A549 (cell line): ENCODE data around the gene STOM. TPM values are rescaled to one million over a fixed set of nuclear protein-coding genes. Genes with fewer than 3 reads are reported as not detected.
A peak's percentile ranks its signal among the peaks of the same experiment; 100 is the strongest.
"Not testable (repeated sequence)": the region's sequence is repeated elsewhere in the genome, so short reads cannot be mapped to it uniquely, and the experiment has no call there.

Experiments
- ATAC-seq, 2 experiments: fragments of 200-7000 bp in 1 of 2; fragments of >200 bp in 1 of 2; cut with Nextera tagmentation in 1 of 2; cut with Tn5 transposase in 1 of 2; 3 replicates each; pipeline versions ENCODE4 v1.8.0 to v1.9.1; 2018 to 2020; ENCODE audit warnings: mild to moderate bottlenecking in 1 of 2, moderate library complexity in 1 of 2
- CTCF ChIA-PET: fragments of 300-600 bp; sonication (Branson Sonifier 250); formaldehyde crosslinking; extraction: SDS; loops from one replicate; lab custom pipeline; 2021; ENCODE audit warnings: antibody characterized with exemption, inconsistent platforms; lab: Yijun Ruan, JAX
- POLR2A ChIA-PET: fragments of 350-600 bp; formaldehyde crosslinking; extraction: SDS; loops from one replicate; lab custom pipeline; 2021; ENCODE audit warnings: antibody characterized with exemption, inconsistent platforms; lab: Yijun Ruan, JAX
- DNase-seq, 2 experiments: peaks; one replicate each; pipeline versions ENCODE4 v3.0.0 to v3.0.0-alpha.2; 2011 to 2016; ENCODE audit warnings: low read depth in 1 of 2, low spot score in 1 of 2
- FAIRE-seq: peaks from 2 replicates; lab custom pipeline; 2011; peaks lifted over from hg19 to GRCh38; lab: Jason Lieb, UNC
- H3K27ac ChIP-seq, 2 experiments: fragments of >200 bp; sonication (Bioruptor Twin); formaldehyde crosslinking; 3 replicates each; pipeline ENCODE4 v1.5.1; 2016 to 2017
- H3K4me1 ChIP-seq: fragments of >200 bp; sonication (Bioruptor Twin); formaldehyde crosslinking; 3 replicates; pipeline ENCODE4 v1.6.1; 2016
- H3K4me2 ChIP-seq: fragments of >200 bp; sonication (Bioruptor Twin); formaldehyde crosslinking; 3 replicates; pipeline ENCODE4 v1.6.1; 2016
- H3K4me3 ChIP-seq: fragments of >200 bp; sonication (Bioruptor Twin); formaldehyde crosslinking; 3 replicates; pipeline ENCODE4 v1.5.1; 2016
- H3K9me3 ChIP-seq: fragments of >200 bp; sonication (Bioruptor Twin); formaldehyde crosslinking; 3 replicates; pipeline ENCODE4 v1.6.1; 2016
- CBX8 ChIP-seq: fragments of 200-600 bp; sonication (generic); IDR thresholded peaks from 2 replicates; pipeline ENCODE4 v1.6.1; 2016
- CEBPB ChIP-seq, 2 experiments: fragments of >200 bp in 1 of 2; sonication (Bioruptor Twin) in 1 of 2; formaldehyde crosslinking in 1 of 2; IDR thresholded peaks; 2 replicates each; pipeline ENCODE4 v1.6.1; 2012 to 2016
- CHD2 ChIP-seq: fragments of 150-350 bp; IDR thresholded peaks from 2 replicates; pipeline ENCODE4 v1.6.1; 2014; ENCODE audit warnings: low read length; ENCODE audit not compliant: partially characterized antibody
- CHD4 ChIP-seq: fragments of 200-600 bp; sonication (generic); IDR thresholded peaks from 2 replicates; pipeline ENCODE4 v1.6.1; 2016; ENCODE audit warnings: antibody characterized with exemption, mild to moderate bottlenecking, borderline replicate concordance
- EHMT2 ChIP-seq: fragments of 200-600 bp; sonication (generic); IDR thresholded peaks from 2 replicates; pipeline ENCODE4 v1.6.1; 2016; ENCODE audit warnings: antibody characterized with exemption, low read depth, mild to moderate bottlenecking, moderate library complexity
- EP300 ChIP-seq, 2 experiments: fragments of >200 bp; sonication (Bioruptor Twin); formaldehyde crosslinking; IDR thresholded peaks; 2 replicates in 1 of 2; 3 replicates in 1 of 2; pipeline ENCODE4 v1.6.1; 2016 to 2017
- FOSB ChIP-seq: fragments of 250-450 bp; sonication (Bioruptor Pico); IDR thresholded peaks from 2 replicates; pipeline ENCODE4 v1.5.0; 2020; ENCODE audit warnings: mild to moderate bottlenecking, moderate library complexity
- FOSL2 ChIP-seq, 2 experiments: fragments of 450-650 bp in 1 of 2; fragments of >200 bp in 1 of 2; sonication (Bioruptor Twin) in 1 of 2; formaldehyde crosslinking; IDR thresholded peaks; 2 replicates each; pipeline versions ENCODE4 v1.5.0 to v1.6.1; 2016 to 2020; ENCODE audit warnings: mild to moderate bottlenecking in 1 of 2, moderate library complexity in 1 of 2
- HEYL ChIP-seq: fragments of 250-450 bp; sonication (Bioruptor Pico); IDR thresholded peaks from 2 replicates; pipeline ENCODE4 v1.8.0; 2021; ENCODE audit warnings: mild to moderate bottlenecking, moderate library complexity
- HOXB13 ChIP-seq: fragments of 250-450 bp; sonication (Bioruptor Pico); IDR thresholded peaks from 2 replicates; pipeline ENCODE4 v1.5.0; 2020; ENCODE audit warnings: low read depth, mild to moderate bottlenecking, moderate library complexity
- KDM1A ChIP-seq: fragments of 200-600 bp; sonication (generic); IDR thresholded peaks from 2 replicates; pipeline ENCODE4 v1.6.1; 2016; ENCODE audit warnings: low read depth, mild to moderate bottlenecking
- KDM5A ChIP-seq: fragments of 200-600 bp; sonication (generic); IDR thresholded peaks from 2 replicates; pipeline ENCODE4 v1.6.1; 2016; ENCODE audit warnings: antibody characterized with exemption, mild to moderate bottlenecking
- MAZ ChIP-seq: fragments of 150-350 bp; IDR thresholded peaks from 2 replicates; pipeline ENCODE4 v1.6.1; 2014; ENCODE audit warnings: antibody characterized with exemption, low read depth, low read length, borderline replicate concordance
- NFE2L2 ChIP-seq: fragments of 150-350 bp; conservative IDR thresholded peaks from 2 replicates; pipeline ENCODE4 v1.6.1; 2014; ENCODE audit warnings: low read length
- NR3C1 ChIP-seq: fragments of >200 bp; sonication (Bioruptor Twin); formaldehyde crosslinking; IDR thresholded peaks from 3 replicates; pipeline ENCODE4 v1.6.1; 2017
- POLR2AphosphoS2 ChIP-seq: conservative IDR thresholded peaks from 2 replicates; pipeline ENCODE4 v1.6.1; 2012; ENCODE audit warnings: low read length, improper control_type of control experiment, inconsistent platforms
- RAD21 ChIP-seq, 2 experiments: fragments of >200 bp in 1 of 2; sonication (Bioruptor Twin) in 1 of 2; formaldehyde crosslinking in 1 of 2; IDR thresholded peaks in 1 of 2; conservative IDR thresholded peaks in 1 of 2; 2 replicates in 1 of 2; 3 replicates in 1 of 2; pipeline ENCODE4 v1.6.1; 2012 to 2018; ENCODE audit warnings: inconsistent platforms in 1 of 2
- RARB ChIP-seq: fragments of 250-450 bp; sonication (Bioruptor Pico); IDR thresholded peaks from 2 replicates; pipeline ENCODE4 v1.8.0; 2021; ENCODE audit warnings: mild to moderate bottlenecking, moderate library complexity
- RFX5 ChIP-seq: fragments of 450-650 bp; IDR thresholded peaks from 2 replicates; pipeline ENCODE4 v1.7.1; 2014; ENCODE audit warnings: antibody characterized with exemption, mild to moderate bottlenecking, moderate library complexity
- SMC3 ChIP-seq: fragments of >200 bp; sonication (Bioruptor Twin); formaldehyde crosslinking; IDR thresholded peaks from 3 replicates; pipeline ENCODE4 v1.6.1; 2018; ENCODE audit warnings: inconsistent platforms
- TFCP2L1 ChIP-seq: fragments of 250-450 bp; sonication (Bioruptor Pico); IDR thresholded peaks from 2 replicates; pipeline ENCODE4 v1.5.0; 2021; ENCODE audit warnings: mild to moderate bottlenecking
- TP53 ChIP-seq: fragments of 250-450 bp; sonication (Bioruptor Pico); IDR thresholded peaks from 2 replicates; pipeline ENCODE4 v1.5.0; 2021; ENCODE audit warnings: mild to moderate bottlenecking, moderate library complexity
- ZC3H11A ChIP-seq: fragments of 450-650 bp; IDR thresholded peaks from 2 replicates; pipeline ENCODE4 v1.6.1; 2014; ENCODE audit warnings: antibody characterized with exemption, mild to moderate bottlenecking
- ZFP36 ChIP-seq: fragments of 450-650 bp; IDR thresholded peaks from 2 replicates; pipeline ENCODE4 v1.6.1; 2014; ENCODE audit warnings: borderline replicate concordance; ENCODE audit not compliant: partially characterized antibody
- ZSCAN20 ChIP-seq: fragments of 250-450 bp; sonication (Bioruptor Pico); IDR thresholded peaks from 2 replicates; pipeline ENCODE4 v1.8.0; 2022; ENCODE audit warnings: mild to moderate bottlenecking, moderate library complexity
- WGBS: methylation state at CpG from one replicate; pipeline ENCODE4 v1.1.6; 2017; ENCODE audit errors: missing lambda C conversion rate; 5-methylcytosine and 5-hydroxymethylcytosine counted together
- polyA plus RNA-seq, 4 experiments: library from polyadenylated mRNA; depleted of rRNA in 3 of 4; stranded (reverse); fragments of >200 nt; fragmentation: RNase III in 1 of 4; extraction: RNeasy Plus Mini Kit Qiagen cat#74134 plus additional on column Dnase treatment in 1 of 4; gene quantifications; 2 replicates in 3 of 4; 3 replicates in 1 of 4; pipeline ENCODE4 v1.2.3, GENCODE V29; 2011 to 2017
- TF ChIP-seq, protein P1 (sequence below): fragments of >200 bp; sonication (Bioruptor Twin); formaldehyde crosslinking; IDR thresholded peaks from 2 replicates; pipeline ENCODE4 v1.6.1; 2016
- TF ChIP-seq, protein P2 (sequence below): fragments of >200 bp; sonication (Bioruptor Twin); formaldehyde crosslinking; IDR thresholded peaks from 3 replicates; pipeline ENCODE4 v1.6.1; 2016

STOM gene
- polyA plus RNA-seq, 2 of the 4 experiments (the other 2 are of a cell fraction) = 83.3 to 246 TPM

DNA sequence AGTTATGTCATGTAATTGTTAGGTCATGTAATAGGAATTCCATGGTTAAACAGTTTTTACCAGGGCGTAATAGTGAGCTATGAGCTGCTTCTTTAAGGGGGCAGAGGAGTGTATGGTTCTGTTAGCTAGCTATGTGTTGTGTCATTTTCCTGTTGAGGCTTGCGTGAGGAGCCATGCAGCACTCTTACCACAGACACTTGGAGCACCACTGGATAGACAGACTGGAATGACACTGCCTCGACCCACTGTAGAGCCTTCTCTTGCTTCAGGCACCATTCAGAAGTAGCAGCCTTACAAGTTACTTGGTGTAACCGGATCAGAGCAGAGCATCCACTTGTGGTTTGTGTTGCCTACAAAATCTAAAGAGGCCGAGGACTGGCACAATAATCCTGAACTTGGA lies 28.3 kb upstream of the STOM start:
- CTCF ChIA-PET = interaction anchor here (0.9 to 17.1 kb wide), 14 partner anchors 10 to 417 kb away, joined by 3 to 410 read pairs (median 6); no protein-coding TSS in a partner anchor
- H3K4me2 ChIP-seq = no peak overlapping the region
- TF ChIP-seq RARB (CRISPR knock-in tag) = no peak
- TF ChIP-seq NFE2L2 = no peak
- TF ChIP-seq KDM1A = no peak
- no peak for TF ChIP-seq CHD4
- TF ChIP-seq HEYL = no peak
- TF ChIP-seq, protein P1, sequence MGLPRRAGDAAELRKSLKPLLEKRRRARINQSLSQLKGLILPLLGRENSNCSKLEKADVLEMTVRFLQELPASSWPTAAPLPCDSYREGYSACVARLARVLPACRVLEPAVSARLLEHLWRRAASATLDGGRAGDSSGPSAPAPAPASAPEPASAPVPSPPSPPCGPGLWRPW = no peak
- no peak for TF ChIP-seq MAZ
- TF ChIP-seq RAD21 (conservative IDR thresholded peaks at IDR 0.05 in 1 of 2, IDR thresholded peaks at IDR 0.05 in 1 of 2) = no peak
- TF ChIP-seq KDM5A = no peak
- TF ChIP-seq, protein P2, sequence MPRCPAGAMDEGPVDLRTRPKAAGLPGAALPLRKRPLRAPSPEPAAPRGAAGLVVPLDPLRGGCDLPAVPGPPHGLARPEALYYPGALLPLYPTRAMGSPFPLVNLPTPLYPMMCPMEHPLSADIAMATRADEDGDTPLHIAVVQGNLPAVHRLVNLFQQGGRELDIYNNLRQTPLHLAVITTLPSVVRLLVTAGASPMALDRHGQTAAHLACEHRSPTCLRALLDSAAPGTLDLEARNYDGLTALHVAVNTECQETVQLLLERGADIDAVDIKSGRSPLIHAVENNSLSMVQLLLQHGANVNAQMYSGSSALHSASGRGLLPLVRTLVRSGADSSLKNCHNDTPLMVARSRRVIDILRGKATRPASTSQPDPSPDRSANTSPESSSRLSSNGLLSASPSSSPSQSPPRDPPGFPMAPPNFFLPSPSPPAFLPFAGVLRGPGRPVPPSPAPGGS = no peak
- TF ChIP-seq EHMT2 = no peak
- no peak for TF ChIP-seq ZC3H11A
- TF ChIP-seq, all 56 proteins: peak for 0
- peaks cover 8% of the 10 kb centered on the region; the same call in 2 of the 3 replicates for H3K4me1 ChIP-seq
- peaks cover 14% of the 10 kb centered on the region; the same call in 2 of the 3 replicates for H3K9me3 ChIP-seq
- WGBS = 76% methylated on average over 5 of the region's 5 CpGs
- H3K27ac ChIP-seq = peak overlapping the region in 1 of 2 experiments; percentile 55; a peak in 1 of 6 replicates
- FAIRE-seq (no peak), DNase-seq (no peak), ATAC-seq (no peak)
- POLR2A ChIA-PET = no interaction called here
- H3K4me3 ChIP-seq = no peak overlapping the region

DNA sequence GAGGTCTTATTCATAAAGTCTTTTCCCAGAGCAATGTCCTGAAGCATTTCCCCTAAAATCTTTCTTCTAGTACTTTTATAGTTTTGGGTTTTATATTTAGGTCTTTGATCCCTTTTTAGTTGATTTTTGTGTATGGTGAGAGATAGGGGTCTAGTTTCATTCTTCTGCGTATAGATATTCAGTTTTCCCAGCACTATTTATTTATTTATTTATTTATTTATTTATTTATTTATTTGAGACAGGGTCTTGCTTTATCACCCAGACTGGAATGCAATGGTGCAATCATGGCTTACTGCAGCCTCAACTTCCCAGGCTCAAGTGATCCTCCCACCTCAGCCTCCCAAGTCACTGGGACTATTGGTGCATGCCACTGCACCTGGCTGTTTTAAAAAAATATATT lies 27.2 kb upstream of the STOM start:
- DNase-seq, H3K4me1 ChIP-seq, H3K4me3 ChIP-seq, POLR2A ChIA-PET, FAIRE-seq, ATAC-seq, H3K27ac ChIP-seq, H3K4me2 ChIP-seq: not testable (repeated sequence)
- CTCF ChIA-PET = interaction anchor here (0.7 to 17.1 kb wide), 6 partner anchors 9 to 184 kb away, joined by 3 to 410 read pairs (median 6); no protein-coding TSS in a partner anchor
- WGBS = 97% methylated on average over 1 of the region's 1 CpG
- peaks cover 14% of the 10 kb centered on the region; the same call in 2 of the 3 replicates for H3K9me3 ChIP-seq
- peak; percentile 82 for TF ChIP-seq ZC3H11A

DNA sequence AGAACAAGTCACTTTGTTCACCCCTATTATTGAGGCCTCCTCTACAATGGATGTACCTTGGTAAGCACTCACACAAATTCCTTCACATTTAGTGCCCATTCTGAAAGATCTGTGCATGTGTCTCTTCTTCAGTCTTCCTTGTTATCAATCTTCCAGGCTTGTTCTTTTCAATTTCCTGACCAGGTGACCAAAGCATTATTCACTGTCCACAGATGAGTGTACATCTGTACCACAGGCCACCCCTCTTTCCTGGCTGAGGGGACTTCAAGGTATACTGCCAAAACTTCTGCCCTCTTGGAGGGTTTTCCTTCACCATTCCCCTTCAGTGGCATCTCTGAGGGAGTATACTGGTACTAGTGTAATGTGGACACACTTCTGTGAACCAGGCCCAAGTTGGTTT lies 25.5 kb upstream of the STOM start:
- no peak overlapping the region for H3K4me2 ChIP-seq
- H3K4me3 ChIP-seq = no peak overlapping the region
- H3K4me1 ChIP-seq = peaks cover 8% of the 10 kb centered on the region; the same call in 2 of the 3 replicates
- ChIA-PET POLR2A (no interaction called here), CTCF (interaction anchor here (0.9 to 17.1 kb wide), 5 partner anchors 9 to 183 kb away, joined by 3 to 410 read pairs (median 7); no protein-coding TSS in a partner anchor)
- FAIRE-seq = no peak
- H3K27ac ChIP-seq = no peak overlapping the region
- no peak for DNase-seq
- no peak for ATAC-seq
- no peak for TF ChIP-seq CHD4
- no peak for TF ChIP-seq TFCP2L1 (CRISPR knock-in tag)
- no peak for TF ChIP-seq NR3C1
- TF ChIP-seq TP53 (CRISPR knock-in tag) = no peak
- TF ChIP-seq CHD2 = no peak
- no peak for TF ChIP-seq HOXB13 (CRISPR knock-in tag)
- no peak for TF ChIP-seq KDM5A
- no peak for TF ChIP-seq FOSL2 (IDR thresholded peaks at IDR 0.05)
- no peak for TF ChIP-seq FOSL2 (CRISPR knock-in tag; IDR thresholded peaks at IDR 0.05)
- no peak for TF ChIP-seq RAD21 (conservative IDR thresholded peaks at IDR 0.05 in 1 of 2, IDR thresholded peaks at IDR 0.05 in 1 of 2)
- TF ChIP-seq RFX5 = no peak
- TF ChIP-seq EP300 (IDR thresholded peaks at IDR 0.05) = no peak
- TF ChIP-seq CBX8 = no peak
- no peak for TF ChIP-seq ZFP36
- TF ChIP-seq POLR2AphosphoS2 = no peak
- no peak for TF ChIP-seq ZSCAN20 (CRISPR knock-in tag)
- no peak for TF ChIP-seq CEBPB (IDR thresholded peaks at IDR 0.05)
- TF ChIP-seq SMC3 = no peak
- TF ChIP-seq FOSB = no peak
- peaks cover 14% of the 10 kb centered on the region; the same call in 2 of the 3 replicates for H3K9me3 ChIP-seq
